Esophagus muscularis mucosa (tissue), 4 donors: ENCODE data around the gene LRRC45. TPM values are rescaled to one million over a fixed set of nuclear protein-coding genes. Genes with fewer than 3 reads are reported as not detected.

ENCODE experiments used
- DNase-seq: peaks from one replicate; pipeline ENCODE4 v3.0.0-alpha.2; 2017; ENCODE audit errors: extremely low spot score
- H3K27ac ChIP-seq, 4 donors: fragments of 200-600 bp; sonication (generic); replicated peaks in 1 of 4; 1 replicate in 3 of 4; 2 replicates in 1 of 4; pipeline ENCODE4 v1.5.1; 2016 to 2019; ENCODE audit warnings: mild to moderate bottlenecking in 1 of 4
- H3K27me3 ChIP-seq, 4 donors: fragments of 200-600 bp; sonication (generic); one replicate each; pipeline versions ENCODE4 v1.5.1 to v1.6.0; 2016 to 2019
- H3K36me3 ChIP-seq, 4 donors: fragments of 200-600 bp; sonication (generic); one replicate each; pipeline ENCODE4 v1.5.1; 2016 to 2019
- H3K4me1 ChIP-seq, 4 donors: fragments of 200-600 bp; sonication (generic); one replicate each; pipeline ENCODE4 v1.5.1; 2016 to 2019
- H3K4me3 ChIP-seq, 4 donors: fragments of 200-600 bp; sonication (generic); 1 replicate in 2 of 4; 2 replicates in 2 of 4; pipeline ENCODE4 v1.5.1; 2016 to 2019; ENCODE audit warnings: mild to moderate bottlenecking in 4 of 4, moderate library complexity in 1 of 4
- H3K9me3 ChIP-seq, 4 donors: fragments of 200-600 bp; sonication (generic); 1 replicate in 3 of 4; 2 replicates in 1 of 4; pipeline ENCODE4 v1.5.1; 2016 to 2019
- EP300 ChIP-seq: sonication (generic); formaldehyde crosslinking; IDR thresholded peaks from one replicate; pipeline ENCODE4 v1.6.1; 2017; ENCODE audit warnings: antibody characterized with exemption
- POLR2A ChIP-seq: fragments of 450-650 bp; IDR thresholded peaks from one replicate; pipeline ENCODE4 v1.6.1; 2017; ENCODE audit warnings: antibody characterized with exemption, moderate library complexity, mild to moderate bottlenecking, low read depth
- POLR2AphosphoS5 ChIP-seq, 2 donors: sonication (generic); formaldehyde crosslinking; IDR thresholded peaks; one replicate each; pipeline ENCODE4 v1.6.1; 2017; ENCODE audit warnings: antibody characterized with exemption in 2 of 2
- WGBS: methylation state at CpG from one replicate; pipeline ENCODE4 v1.1.5; 2018; 5-methylcytosine and 5-hydroxymethylcytosine counted together
- intact Hi-C: fragments of 100-400 bp; cut with DNase I; formaldehyde crosslinking; loops from one replicate; pipeline ENCODE4 v1.15.1; 2023
- total RNA-seq, 4 donors: library from RNA; depleted of rRNA; stranded (reverse); fragments of >200 nt; gene quantifications; one replicate each; pipeline versions ENCODE4 v1.1.0 to v1.2.1, GENCODE V29; 2016
- TF ChIP-seq, protein P1 (sequence below), 3 experiments: fragments of 200-600 bp in 2 of 3; fragments of 450-650 bp in 1 of 3; sonication (generic) in 2 of 3; IDR thresholded peaks; one replicate each; pipeline ENCODE4 v1.5.1; 2017 to 2019; ENCODE audit warnings: antibody characterized with exemption in 3 of 3, mild to moderate bottlenecking in 2 of 3, moderate library complexity in 1 of 3

The LRRC45 gene
- total RNA-seq, 4 donors from 2014 or later = 6.6 to 15.8 (median 11.5) TPM

DNA sequence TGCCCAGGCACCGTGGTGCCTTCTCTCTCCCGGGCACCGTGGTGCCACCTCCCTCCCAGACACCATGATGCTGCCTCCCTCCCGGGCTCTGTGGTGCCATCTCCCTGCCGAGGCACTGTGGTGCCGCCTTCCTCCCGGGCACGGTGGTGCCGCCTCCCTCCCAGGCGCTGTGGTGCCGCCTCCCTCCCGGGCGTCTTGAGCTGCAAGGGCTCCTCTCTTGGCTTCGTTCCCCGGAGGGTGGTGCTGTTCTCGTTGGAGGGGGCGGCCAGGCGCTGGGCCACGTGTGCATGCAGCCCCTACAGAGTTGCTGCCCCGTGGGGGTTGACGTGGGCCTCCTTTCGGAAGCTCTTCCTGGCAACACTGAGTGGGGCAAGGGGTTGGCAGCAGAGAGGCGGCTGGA, 8.7 kb upstream of the LRRC45 start:
- WGBS = 77% methylated on average over 15 of the region's 23 CpGs
- DNase-seq = no peak
- intact Hi-C loops = no loop called here
- no peaks in the 10 kb centered on the region for H3K9me3 ChIP-seq
- no peaks in the 10 kb centered on the region for H3K27me3 ChIP-seq
- H3K36me3 ChIP-seq = peaks cover 5 to 52% (median 34%) of the 10 kb centered on the region in 4 donors
- H3K27ac ChIP-seq = no peak overlapping the region
- no peak overlapping the region for H3K4me3 ChIP-seq
- peaks cover 0 to 9% (median under 1%) of the 10 kb centered on the region in 4 donors for H3K4me1 ChIP-seq
- no peak for TF ChIP-seq POLR2A
- TF ChIP-seq, protein P1, sequence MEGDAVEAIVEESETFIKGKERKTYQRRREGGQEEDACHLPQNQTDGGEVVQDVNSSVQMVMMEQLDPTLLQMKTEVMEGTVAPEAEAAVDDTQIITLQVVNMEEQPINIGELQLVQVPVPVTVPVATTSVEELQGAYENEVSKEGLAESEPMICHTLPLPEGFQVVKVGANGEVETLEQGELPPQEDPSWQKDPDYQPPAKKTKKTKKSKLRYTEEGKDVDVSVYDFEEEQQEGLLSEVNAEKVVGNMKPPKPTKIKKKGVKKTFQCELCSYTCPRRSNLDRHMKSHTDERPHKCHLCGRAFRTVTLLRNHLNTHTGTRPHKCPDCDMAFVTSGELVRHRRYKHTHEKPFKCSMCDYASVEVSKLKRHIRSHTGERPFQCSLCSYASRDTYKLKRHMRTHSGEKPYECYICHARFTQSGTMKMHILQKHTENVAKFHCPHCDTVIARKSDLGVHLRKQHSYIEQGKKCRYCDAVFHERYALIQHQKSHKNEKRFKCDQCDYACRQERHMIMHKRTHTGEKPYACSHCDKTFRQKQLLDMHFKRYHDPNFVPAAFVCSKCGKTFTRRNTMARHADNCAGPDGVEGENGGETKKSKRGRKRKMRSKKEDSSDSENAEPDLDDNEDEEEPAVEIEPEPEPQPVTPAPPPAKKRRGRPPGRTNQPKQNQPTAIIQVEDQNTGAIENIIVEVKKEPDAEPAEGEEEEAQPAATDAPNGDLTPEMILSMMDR (IDR thresholded peaks at IDR 0.05) = no peak
- no peak for TF ChIP-seq EP300
- no peak for TF ChIP-seq POLR2AphosphoS5 (IDR thresholded peaks at IDR 0.05)

DNA sequence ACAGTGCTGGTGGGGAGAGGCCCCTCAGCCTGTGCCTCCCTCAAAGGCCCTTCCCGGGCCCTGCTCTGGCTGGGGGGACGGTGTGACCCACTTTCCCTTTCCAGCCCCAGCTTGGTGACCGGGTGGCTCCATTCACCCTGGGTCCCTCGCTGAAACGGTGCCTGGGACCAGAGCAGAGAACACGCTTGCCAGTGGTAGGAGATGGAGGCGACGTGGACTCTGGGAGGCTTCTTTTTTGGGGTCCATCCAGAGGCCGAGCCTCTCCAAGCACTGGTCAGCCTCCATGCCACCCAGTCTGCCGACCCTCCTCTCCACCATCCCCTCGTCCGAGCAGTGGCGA, 8.2 kb upstream of the LRRC45 start:
- H3K4me1 ChIP-seq = peaks cover under 1 to 12% (median 4%) of the 10 kb centered on the region in 4 donors
- no peak overlapping the region for H3K4me3 ChIP-seq
- no peak overlapping the region for H3K27ac ChIP-seq
- DNase-seq = no peak
- no peak for TF ChIP-seq POLR2A
- no peak for TF ChIP-seq EP300
- TF ChIP-seq, protein P1 (IDR thresholded peaks at IDR 0.05) = no peak
- TF ChIP-seq POLR2AphosphoS5 (IDR thresholded peaks at IDR 0.05) = no peak
- H3K27me3 ChIP-seq = no peaks in the 10 kb centered on the region
- WGBS = 90% methylated on average over 9 of the region's 13 CpGs
- H3K9me3 ChIP-seq = no peaks in the 10 kb centered on the region
- H3K36me3 ChIP-seq = peaks cover 3 to 48% (median 31%) of the 10 kb centered on the region in 4 donors
- intact Hi-C loops = no loop called here

DNA sequence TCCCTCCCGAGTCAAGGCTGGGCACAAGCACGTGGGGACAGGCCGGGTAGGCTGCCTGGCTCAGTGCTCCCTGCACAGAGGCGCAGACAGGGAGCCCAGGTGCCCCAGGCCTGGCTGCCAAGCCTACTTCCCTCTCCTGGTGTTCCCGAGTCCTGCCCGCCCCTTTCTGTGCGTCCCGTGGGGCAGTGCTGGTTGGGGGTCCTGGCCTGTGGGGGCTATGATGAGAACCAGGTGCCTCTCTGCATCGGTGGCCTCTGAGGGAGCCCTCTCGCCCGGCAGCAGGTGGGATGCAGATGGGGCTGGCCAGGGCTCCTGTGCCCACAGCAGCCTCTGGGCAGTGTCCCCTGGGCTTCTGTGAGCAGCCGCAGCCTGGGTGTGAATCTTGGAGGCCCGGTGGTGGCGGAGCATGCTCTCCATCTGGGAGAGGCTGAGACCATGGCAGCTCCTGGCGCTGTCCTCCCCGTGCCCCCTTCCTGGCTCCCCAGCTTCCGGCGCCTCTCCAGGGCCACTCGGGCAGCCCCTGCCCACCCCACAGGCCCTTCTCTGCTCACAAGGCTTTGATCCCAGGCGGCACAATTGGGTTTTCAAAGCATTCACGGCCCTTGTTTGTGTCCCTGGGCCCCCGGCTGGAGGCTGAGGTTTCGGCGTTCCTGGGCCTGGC, 7.7 kb upstream of the LRRC45 start:
- no peak overlapping the region for H3K27ac ChIP-seq

DNA sequence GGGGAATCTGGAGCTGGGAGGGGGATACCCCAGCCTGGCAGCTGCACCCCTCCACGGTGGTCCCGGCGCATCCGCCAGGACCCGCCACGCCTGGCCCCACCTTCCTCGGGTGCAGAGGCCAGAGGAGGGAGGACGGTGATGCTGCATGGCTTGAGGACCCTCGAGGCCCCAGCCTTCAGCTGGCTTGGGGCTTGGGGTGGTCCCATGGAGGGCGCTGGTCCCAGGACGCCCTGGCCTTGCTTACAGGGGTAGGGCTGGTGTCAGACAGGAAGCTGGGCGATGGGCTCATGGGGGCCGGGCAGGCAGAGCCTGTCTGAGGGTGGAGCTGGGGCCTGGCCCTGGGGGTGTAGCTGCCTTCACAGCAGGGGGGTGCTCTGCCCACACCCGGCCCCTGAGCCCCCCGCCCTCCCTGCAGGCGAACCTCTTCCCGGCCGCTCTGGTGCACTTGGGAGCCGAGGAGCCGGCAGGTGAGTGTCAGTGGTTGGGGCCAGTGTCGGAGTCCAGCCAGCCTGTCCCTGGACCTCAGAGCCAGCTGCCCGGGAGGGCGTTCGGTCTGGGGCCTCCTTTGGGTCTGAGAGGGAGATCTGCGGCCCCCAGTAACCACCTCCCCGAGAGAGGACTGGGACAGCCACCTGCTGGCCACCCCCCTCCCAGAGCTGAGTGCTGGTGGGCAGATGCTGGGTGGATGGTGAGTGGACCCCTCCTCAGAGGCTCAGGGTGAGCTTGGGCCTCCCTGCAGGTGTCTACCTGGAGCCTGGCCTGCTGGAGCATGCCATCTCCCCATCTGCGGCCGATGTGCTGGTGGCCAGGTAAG, 6.8 kb upstream of the LRRC45 start:
- Histone ChIP-seq H3K27me3 (no peaks in the 10 kb centered on the region), H3K4me3 (no peak overlapping the region), H3K27ac (no peak overlapping the region), H3K36me3 (peaks cover 3 to 40% (median 26%) of the 10 kb centered on the region in 4 donors), H3K9me3 (no peaks in the 10 kb centered on the region), H3K4me1 (peaks cover 14 to 19% (median 14%) of the 10 kb centered on the region in 4 donors)
- 94% methylated on average over 6 of the region's 28 CpGs for WGBS
- intact Hi-C loops = no loop called here
- DNase-seq = no peak
- TF ChIP-seq POLR2AphosphoS5 (IDR thresholded peaks at IDR 0.05) (no peak), POLR2A (no peak), EP300 (no peak)
- TF ChIP-seq, protein P1 (IDR thresholded peaks at IDR 0.05) = no peak

More for the DNA sequence above, 7.7 kb upstream of the LRRC45 start:
- intact Hi-C loops = no loop called here
- Histone ChIP-seq H3K27me3 (no peaks in the 10 kb centered on the region), H3K4me1 (peaks cover 6 to 14% (median 8%) of the 10 kb centered on the region in 4 donors), H3K36me3 (peaks cover 3 to 48% (median 29%) of the 10 kb centered on the region in 4 donors), H3K4me3 (no peak overlapping the region), H3K9me3 (no peaks in the 10 kb centered on the region)
- no peak for DNase-seq
- 78% methylated on average over 19 of the region's 24 CpGs for WGBS
- TF ChIP-seq, protein P1 (IDR thresholded peaks at IDR 0.05) = no peak
- TF ChIP-seq EP300 (no peak), POLR2AphosphoS5 (IDR thresholded peaks at IDR 0.05) (no peak), POLR2A (no peak)
